ENCODE measurements around the gene CLCN7. TPM values are rescaled to one million over a fixed set of nuclear protein-coding genes. Genes with fewer than 3 reads are reported as not detected.

CLCN7 gene
- total and polyA plus RNA-seq, 9 of the 15 experiments (the other 6 are each of a cell fraction or from before 2014, with no cell fraction given): 0.06 to 126 (median 18.7) TPM

- TF ChIP-seq RERE (CRISPR knock-in tag; IDR thresholded peaks at IDR 0.05; ENCODE audit: borderline replicate concordance): 0 out of 2 replicates have a peak, but pooled peaks have one; percentile 56
- no peak for TF ChIP-seq FOXO4 (CRISPR knock-in tag; IDR thresholded peaks at IDR 0.05)
- no peak for TF ChIP-seq CUX1 (CRISPR knock-in tag; IDR thresholded peaks at IDR 0.05)
- TF ChIP-seq SETDB1 (IDR thresholded peaks at IDR 0.05; ENCODE audit: low read length): no peak
- no peak for TF ChIP-seq MAFK (IDR thresholded peaks at IDR 0.05; ENCODE audit: low read length)
- TF ChIP-seq USF1 (CRISPR knock-in tag; IDR thresholded peaks at IDR 0.05): peak; percentile 76
- no peak for TF ChIP-seq CEBPZ (IDR thresholded peaks at IDR 0.05; ENCODE audit: borderline replicate concordance, low read depth, low read length)
- no peak; the same call in 1 of the 2 replicates for TF ChIP-seq DMBX1 (CRISPR knock-in tag; IDR thresholded peaks at IDR 0.05; ENCODE audit: borderline replicate concordance)
- TF ChIP-seq ZNF507 (tag; conservative IDR thresholded peaks at IDR 0.05): no peak
Observed at GRCh38 chr16:1492923-1493745, 18.3 kb upstream of the CLCN7 start, which contains the start of gene TELO2 (continued).

Data from K562 (cell line).